ENCODE results near the gene RXFP2.
A peak's percentile ranks its signal among the peaks of the same experiment; 100 is the strongest.

RXFP2 gene

DNA sequence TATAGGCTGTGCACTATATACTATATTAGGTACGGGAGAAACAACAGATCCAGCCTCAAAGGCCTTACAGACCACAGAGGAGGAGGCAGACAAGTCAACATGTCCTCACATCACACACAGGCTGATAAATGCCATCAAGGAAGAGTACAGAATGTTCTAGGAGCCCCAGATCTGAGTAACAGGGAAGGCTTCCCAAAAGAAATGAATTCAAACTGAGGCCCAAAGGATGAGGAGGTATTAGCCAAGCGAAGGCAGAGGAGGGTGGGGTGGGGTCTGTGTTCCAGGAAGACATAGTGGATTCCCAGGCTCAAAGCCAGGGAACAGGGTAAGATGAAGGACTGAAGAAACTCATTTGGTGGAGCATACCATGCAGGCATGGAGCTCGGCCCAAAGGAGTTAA, 55.1 kb downstream of the RXFP2 start:
- H3K4me3 ChIP-seq (ENCODE audit: low read length): no peak overlapping the region
- TF ChIP-seq, protein P1, sequence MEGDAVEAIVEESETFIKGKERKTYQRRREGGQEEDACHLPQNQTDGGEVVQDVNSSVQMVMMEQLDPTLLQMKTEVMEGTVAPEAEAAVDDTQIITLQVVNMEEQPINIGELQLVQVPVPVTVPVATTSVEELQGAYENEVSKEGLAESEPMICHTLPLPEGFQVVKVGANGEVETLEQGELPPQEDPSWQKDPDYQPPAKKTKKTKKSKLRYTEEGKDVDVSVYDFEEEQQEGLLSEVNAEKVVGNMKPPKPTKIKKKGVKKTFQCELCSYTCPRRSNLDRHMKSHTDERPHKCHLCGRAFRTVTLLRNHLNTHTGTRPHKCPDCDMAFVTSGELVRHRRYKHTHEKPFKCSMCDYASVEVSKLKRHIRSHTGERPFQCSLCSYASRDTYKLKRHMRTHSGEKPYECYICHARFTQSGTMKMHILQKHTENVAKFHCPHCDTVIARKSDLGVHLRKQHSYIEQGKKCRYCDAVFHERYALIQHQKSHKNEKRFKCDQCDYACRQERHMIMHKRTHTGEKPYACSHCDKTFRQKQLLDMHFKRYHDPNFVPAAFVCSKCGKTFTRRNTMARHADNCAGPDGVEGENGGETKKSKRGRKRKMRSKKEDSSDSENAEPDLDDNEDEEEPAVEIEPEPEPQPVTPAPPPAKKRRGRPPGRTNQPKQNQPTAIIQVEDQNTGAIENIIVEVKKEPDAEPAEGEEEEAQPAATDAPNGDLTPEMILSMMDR (conservative IDR thresholded peaks at IDR 0.05; ENCODE audit: low read length): no peak
- DNase-seq (ENCODE audit: low read depth): peak; percentile 7

DNA sequence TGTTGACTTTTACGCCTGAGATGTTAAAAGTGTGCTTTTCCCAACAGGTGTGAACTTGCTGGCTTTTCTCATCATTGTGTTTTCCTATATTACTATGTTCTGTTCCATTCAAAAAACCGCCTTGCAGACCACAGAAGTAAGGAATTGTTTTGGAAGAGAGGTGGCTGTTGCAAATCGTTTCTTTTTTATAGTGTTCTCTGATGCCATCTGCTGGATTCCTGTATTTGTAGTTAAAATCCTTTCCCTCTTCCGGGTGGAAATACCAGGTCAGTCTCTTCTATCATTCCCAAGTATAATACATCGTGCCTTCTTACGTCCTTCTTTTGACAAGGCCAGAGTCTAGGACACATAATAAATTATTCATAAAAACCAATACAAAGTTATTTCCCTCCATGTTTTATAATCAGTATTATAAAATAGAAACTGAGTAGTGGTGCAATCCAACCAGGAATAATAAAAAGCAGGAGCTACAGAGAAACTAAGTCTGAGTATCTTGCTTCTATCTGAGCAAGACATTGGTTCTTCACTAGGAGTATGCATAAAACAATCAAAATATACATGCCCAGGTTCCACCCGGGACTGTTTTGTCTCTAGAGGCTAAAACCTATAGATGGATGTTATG, 57.9 kb downstream of the RXFP2 start:
- DNase-seq (ENCODE audit: low read depth): peak; percentile 65
- no peak overlapping the region for H3K4me3 ChIP-seq (ENCODE audit: low read length)
- TF ChIP-seq, protein P1 (conservative IDR thresholded peaks at IDR 0.05; ENCODE audit: low read length): peak; percentile 72

DNA sequence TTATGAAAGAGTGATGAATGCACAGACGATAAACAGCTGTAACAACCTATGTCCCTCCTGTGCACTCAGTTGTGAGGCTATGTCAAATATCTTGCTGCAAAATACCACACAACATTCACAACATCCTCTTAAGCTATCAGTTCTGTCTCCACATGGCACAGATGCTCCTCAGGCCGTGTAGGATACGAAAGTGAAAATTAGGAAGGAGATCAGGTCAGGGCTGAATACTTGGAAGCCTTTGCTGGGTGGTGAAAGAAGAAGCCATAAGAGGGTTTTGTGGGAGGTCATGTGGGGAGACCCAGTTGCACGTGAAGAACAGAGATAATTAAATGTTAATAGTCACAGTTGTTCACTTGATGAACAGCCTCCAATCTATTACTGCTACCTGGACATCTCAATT, 58.9 kb downstream of the RXFP2 start:
- TF ChIP-seq, protein P1 (conservative IDR thresholded peaks at IDR 0.05; ENCODE audit: low read length): no peak
- H3K4me3 ChIP-seq (ENCODE audit: low read length): no peak overlapping the region

DNA sequence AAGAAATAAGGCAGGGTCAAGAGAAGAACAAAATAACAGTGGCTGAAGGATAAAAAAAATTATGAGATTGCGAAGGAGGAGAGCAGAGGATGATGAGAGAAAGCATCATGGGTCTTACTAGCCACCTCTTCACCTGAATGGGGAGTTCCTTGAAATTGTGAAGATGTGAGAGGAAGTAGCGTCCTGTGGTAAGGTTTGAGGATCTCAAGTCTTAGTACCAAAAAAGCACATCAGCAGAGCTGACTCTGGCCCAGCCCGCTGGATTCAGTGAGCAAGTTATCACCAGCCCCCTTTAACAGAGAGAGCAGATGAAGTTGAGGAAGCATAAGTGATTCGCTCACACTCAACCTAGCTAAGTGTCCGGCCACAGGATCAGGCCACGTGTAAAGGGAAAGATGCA, 61.8 kb downstream of the RXFP2 start:
- no peak overlapping the region for H3K4me3 ChIP-seq (ENCODE audit: low read length)
- TF ChIP-seq, protein P1 (conservative IDR thresholded peaks at IDR 0.05; ENCODE audit: low read length): no peak
- DNase-seq (ENCODE audit: low read depth): no peak

More for the DNA sequence above, 58.9 kb downstream of the RXFP2 start:
- no peak for DNase-seq (ENCODE audit: low read depth)

- no peak overlapping the region for H3K4me3 ChIP-seq (ENCODE audit: low read length)
- no peak for DNase-seq (ENCODE audit: low read depth)
Observed at GRCh38 chr13:31803311-31803710, 64.0 kb downstream of the RXFP2 start.

DNA sequence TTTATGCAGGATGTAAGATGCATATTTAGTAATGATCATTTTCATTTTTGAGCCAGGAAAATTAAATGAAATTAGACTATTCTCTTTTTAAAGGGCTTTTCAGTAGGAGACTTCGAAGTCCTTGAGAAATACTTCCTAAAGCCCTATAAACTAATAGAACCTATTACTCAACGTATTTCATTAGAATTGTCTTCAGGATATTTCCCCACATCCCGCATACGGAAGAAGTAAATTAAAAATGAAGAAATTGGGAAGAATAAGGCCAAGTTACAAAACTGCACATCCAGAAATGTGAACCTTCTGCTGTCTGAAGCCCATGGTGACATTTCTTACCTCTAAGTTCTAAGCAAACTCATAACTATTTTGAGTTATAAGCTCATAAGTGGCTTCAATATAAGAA, 66.5 kb downstream of the RXFP2 start:
- H3K4me3 ChIP-seq (ENCODE audit: low read length): no peak overlapping the region
- DNase-seq (ENCODE audit: low read depth): no peak
- TF ChIP-seq, protein P1 (conservative IDR thresholded peaks at IDR 0.05; ENCODE audit: low read length): no peak

More at GRCh38 chr13:31803311-31803710, 64.0 kb downstream of the RXFP2 start:
- TF ChIP-seq, protein P1 (conservative IDR thresholded peaks at IDR 0.05; ENCODE audit: low read length): no peak

DNA sequence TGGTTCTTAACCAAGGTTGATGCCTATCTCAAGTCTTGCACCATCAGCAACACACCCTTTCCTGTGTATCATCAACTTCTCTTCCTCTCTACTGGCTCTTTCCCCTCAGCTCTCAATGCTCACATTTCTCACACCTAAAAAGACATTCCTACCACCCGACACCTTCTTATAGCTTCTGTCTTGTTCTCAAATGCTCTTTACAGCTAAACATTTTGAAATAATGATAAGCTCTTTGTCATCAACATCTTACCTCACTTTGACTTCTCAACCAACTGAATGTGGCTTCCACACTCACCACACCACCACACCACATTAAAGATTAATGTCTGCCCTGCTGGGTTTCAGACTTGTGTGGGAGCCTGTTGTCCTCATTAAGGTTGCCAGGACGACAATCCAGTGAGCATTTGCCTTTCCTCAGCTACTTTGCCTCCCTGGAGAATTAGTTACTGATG, 67.8 kb downstream of the RXFP2 start:
- H3K4me3 ChIP-seq (ENCODE audit: low read length): no peak overlapping the region
- DNase-seq (ENCODE audit: low read depth): peak; percentile 64
- TF ChIP-seq, protein P1 (conservative IDR thresholded peaks at IDR 0.05; ENCODE audit: low read length): no peak

All from AG10803 (cell line).